NCI-H1694 (cell line): ENCODE results near the gene TTC39A.
"Not testable (repeated sequence)": the region's sequence is repeated elsewhere in the genome, so short reads cannot be mapped to it uniquely, and the experiment has no call there.

Experiments
- DNase-seq: peaks from one replicate; lab custom pipeline; 2025; lab: John Stamatoyannopoulos, UW

Gene TTC39A

DNA sequence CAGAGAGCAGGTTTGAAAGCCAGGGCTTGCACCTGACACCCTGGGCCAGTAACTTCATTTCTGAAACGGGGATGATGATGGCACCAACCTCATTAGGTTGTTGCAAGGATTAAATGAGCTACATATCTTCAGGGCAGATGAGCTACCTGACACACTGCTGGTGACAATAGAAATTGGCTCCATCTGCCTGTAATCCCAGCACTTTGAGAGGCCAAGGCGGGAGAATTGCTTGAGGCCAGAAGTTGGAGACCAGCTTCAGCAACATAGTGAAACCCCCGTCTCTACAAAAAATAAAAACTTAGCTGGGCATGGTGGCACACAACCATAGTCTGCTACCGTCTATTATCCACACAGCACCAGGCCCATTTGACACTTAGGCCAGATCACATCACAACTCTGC lies 6.3 kb upstream of the TTC39A start:
- DNase-seq: no peak

DNA sequence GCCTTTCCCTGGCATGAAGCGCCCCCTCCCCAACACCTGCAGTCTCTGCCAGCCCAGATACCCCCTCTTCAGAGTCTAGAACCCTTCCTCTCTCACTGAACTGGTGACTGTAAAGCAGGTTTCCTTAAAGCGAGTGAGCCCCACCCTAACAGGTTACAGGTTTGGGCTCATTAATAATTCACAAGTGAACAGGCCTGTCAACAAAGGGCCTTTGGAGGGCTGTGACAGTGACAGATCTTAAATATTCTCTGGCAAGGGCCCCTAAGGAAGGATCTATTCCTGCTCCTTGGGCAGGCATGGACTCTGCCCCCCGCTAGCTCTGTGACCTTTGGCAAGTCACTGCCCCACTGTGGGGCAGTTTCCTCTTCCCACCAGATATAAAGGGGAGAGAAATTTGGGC lies 5.6 kb upstream of the TTC39A start:
- DNase-seq: no peak

DNA sequence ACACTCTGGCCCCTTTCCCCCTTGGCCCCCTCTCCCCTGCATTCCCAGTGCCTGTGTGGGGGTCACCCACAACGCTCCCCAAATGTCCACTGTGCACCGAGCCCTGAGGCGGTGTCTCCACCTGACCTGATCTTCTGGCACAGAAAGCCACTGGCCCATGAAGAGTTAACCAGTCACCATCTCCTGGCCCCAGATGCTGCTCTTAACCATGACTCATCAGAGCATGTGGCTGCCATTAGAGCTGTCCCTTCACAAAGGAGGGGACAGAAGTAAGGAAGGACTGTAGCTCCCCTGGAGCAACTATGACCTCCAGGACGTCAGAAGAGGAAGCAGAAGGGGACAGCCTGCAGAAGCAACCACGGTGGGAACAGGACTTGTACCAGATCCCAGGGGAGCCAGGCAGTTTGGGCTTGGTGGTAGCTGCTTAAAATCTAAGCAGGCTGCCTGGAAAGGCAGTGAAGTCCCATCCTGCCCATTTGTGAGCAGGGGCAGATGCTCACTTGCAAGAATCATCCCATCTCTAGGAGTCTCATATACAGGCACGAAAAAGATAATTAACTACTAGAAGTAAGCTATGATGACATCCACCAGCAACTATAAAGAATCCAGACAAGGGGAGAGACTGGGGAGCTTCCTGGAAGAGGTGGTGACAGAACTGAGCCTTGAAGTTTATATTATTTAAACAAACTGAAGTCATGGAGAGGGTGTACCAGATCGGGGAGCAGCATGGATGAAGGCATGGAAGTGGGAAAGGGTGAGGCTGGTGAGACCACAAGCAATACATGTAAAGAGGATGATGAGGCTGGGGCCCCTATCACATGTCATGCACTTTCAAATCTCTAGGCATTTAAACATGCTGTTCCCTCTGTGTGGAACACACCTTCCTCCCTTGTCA lies 1.1 kb upstream of the TTC39A start:
- DNase-seq: peak; percentile 49

DNA sequence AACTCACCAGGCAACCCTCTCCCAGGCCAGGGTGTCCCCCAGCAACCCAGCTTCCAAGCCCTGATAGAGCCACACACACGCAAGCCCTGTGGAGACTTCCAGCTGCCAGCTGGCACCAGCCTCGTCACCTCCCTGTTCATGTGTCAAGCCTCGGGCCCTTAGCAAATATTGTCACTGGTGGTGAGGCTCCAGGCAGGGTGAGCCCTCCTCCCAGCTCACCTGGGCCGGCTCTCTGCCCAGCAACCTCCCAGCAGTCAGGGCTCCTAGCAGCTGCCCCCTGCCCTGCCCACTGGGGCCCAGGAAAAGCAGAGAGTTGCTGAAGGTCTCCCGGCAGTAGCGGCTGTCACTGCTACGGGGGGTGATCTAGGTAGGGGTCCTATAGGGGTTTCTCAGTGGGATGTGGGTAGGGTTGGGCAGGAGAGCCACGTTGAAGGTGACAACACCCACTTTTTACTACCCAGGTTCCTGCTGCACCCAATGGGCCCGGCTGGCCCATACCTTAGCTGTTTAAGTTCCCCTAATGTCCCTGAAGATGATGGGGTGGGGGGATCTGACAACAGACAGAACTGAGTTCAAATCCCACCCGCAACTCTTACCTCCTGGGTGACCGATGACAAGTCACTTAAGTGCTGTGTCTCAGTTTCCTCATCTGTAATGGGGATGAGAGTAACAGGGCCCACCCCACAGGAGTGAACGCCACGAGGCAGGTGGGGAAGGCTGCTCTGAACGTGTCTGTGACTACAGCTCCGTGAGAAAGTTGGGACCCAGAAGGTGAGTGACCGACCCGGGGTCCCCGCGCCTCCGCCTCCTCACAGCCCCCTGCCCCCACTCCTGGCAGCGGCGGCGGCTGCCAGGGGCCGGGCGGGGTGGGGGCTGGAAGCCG lies 678 bp downstream of the TTC39A start:
- no peak for DNase-seq

DNA sequence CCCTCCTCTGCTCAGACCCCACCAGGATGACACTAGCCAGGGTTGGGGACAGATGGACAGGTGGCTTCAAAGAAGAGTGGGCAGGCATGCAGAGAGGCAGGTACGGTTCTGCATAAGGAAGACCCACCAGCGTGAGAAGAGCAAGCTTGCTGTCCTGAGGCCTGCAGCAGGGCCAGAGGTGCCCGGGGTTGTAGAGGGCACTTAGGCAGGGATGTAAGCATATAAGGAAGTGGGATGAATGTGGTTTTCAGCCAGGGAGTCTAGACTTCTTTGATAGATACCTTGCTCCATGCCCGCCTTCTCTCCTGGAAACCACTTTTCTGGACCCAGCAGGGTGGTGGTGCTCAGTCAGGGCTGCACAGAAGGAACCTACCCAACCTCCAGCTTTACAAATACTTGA lies 1.4 kb downstream of the TTC39A start:
- DNase-seq: no peak

DNA sequence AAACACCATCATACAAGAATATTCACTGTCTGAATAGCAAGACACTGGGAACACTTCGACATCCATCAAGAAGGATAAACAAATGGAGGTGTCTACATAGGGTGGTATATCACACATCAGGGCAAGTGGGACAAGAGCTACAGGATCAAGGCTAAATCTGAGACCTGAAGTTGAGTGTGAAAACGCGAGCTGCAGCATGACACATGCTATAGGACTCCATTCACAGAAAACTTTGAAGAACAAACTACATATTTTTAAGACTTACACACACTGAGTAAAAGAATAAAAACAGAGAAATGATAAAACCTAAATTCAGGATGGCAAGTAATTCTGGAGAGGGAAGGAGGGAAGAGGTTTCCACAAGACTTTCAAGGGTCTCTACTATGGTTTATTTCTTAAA lies 2.1 kb downstream of the TTC39A start:
- no peak for DNase-seq

DNA sequence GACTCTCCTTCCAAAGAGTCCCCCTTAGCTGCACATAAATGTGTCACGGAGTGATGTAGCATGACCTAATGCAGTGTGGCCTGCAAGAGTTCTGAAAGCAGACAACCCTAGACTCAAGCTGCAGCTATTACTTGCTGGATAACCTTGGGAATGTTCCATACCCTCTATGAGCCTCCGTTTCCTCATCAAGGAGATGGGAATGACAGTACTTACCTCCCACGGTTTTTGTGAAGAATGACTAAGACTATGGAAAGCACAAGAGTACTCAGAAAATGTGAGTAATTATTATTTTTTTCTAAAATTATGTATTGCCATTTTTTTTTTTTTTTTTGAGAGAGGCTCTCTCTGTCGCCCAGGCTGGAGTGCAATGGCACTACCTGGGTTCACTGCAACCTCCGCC lies 3.0 kb downstream of the TTC39A start:
- DNase-seq: no peak

DNA sequence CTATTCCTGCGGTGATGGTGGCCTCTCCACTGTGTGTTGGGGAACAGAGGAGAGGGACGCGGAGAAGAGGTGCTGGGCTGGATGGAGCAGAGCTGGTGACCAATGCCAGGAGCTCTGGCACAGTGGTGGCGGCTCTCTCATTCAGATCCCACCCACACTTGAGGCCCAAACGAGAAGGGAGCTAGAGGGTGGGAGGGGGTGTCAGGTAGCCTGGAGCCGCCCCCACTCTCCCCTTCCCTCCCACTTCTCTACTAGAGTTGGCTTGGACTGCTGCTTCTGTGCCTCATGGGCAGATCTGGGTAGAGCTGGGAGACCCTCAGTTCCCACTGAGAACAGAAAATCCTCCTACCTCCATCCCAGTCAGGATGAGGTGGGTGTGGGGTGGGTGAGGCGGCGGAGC lies 3.5 kb downstream of the TTC39A start:
- DNase-seq: no peak

DNA sequence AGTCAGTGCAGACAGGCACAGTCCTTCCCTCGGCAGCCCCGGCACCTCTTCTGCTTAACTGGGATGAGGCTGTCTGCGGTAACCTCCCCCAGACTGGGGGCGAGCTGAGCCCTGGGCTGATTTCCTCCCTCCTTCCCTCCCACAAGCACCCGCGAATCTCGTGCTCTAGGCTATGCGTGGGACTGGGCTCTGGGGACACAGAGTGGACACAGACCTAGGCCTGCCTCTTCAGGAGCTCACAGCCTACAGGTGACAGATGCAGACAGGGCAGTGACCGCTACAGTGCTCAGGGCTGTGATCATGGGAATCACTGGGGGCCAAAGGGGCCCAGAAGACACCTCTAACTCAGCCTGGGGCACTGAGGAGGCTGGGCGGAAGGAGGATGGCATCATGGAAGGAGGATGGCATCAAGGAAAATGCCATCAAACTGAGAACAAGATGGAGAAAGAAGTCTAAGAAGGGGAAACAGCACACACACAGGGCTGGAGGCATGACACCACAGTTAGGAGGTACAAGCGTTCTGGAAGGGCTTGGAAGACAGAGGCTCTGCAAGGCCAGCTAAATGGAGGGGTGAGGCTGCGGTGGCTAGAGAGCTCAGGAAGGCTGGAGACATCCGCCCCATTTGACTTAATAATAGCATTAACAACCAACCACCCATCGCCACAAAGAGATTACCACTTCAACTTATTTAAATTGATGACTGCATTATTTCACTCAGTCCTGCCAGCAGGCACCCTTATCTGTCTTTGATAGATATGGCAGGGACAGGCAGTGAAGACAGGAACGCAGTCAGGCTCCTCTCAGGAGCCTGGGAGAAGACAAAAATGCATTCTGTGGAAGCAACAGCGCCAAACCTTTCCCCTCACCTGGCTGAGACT lies 4.2 kb downstream of the TTC39A start:
- DNase-seq: no peak

DNA sequence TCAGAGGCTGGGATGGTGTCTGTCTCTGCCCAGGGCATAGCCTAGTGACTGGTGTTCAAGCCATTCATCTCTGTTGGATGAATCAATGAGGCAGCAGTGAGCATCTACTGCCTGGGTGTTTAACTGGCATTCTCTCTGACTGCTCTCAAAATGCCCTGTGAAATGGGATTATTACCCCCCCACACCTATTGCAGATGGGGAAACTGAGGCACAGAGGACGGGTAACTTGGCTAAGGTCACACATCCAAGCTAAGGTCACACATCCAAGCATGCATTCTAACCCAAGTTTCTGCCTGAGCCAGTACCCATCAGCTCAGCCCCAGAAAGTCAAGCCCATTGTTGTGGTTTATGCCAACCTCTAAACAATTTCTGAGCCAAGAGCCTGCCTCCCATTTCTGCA lies 5.0 kb downstream of the TTC39A start:
- no peak for DNase-seq

DNA sequence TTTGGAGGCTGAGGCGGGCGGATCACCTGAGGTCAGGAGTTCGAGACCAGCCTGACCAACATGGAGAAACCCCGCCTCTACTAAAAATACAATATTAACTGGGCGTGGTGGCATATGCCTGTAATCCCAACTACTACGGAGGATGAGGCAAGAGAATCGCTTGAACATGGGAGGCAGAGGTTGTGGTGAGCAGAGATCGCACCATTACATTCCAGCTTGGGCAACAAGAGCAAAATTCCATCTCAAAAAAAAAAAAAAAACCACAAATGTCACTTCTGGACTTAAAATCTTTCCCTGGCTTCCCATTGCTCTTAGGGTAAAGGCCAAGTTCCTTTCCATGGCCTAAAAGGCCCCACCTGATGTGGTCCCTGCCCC lies 5.4 kb downstream of the TTC39A start:
- DNase-seq: not testable (repeated sequence)

DNA sequence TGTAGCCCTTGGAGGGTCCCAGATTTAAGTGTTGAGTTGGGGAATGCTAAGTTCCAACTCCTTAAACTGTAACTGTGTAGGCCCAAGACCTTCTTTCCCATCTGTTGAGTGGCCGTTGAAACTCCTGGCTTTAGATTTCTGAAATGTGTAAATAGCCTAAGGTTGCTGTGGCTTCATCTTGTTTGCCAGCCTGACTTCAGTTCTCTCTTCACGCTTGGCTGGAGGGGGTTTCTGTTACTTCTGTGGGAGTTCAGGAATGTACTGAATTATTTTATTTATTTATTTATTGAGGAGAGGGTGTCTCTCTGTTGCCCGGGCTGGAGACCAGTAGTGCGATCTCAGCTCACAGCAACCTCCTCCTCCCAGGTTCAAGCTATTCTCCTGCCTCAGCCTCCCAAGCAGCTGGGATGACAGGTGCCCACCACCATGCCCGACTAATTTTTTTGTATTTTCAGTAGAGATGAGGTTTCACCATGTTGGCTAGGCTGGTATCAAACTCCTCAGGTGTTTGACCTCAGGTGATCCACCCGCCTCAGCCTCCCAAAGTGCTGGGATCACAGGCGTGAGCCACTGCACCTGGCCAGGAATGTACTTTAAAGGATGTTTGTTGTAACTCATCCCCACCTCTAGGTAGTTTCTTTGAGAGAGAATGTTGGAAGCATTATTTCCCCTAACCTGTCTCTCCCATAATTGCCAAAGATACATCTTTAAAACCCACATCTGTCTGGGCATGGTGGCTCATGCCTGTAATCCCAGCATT lies 5.9 kb downstream of the TTC39A start:
- DNase-seq: no peak

DNA sequence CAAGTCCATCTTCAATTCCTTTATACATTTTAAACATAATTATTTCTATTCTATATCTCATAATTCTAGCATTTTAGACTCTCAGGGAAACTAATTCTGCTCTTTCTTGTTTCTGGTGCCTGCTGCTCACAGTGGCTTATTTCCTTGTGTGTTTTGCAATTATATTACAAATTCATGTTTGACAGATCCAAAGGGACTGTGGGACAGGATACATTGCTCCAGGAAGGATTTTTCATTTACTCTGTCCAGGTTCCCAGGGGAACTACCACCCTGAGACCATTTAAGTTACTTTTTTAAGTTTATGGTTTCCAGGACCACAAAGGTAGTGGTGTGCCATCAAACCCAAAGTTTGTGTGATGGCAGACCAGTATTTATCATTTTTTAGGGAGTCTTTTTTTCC lies 6.6 kb downstream of the TTC39A start:
- DNase-seq: no peak

DNA sequence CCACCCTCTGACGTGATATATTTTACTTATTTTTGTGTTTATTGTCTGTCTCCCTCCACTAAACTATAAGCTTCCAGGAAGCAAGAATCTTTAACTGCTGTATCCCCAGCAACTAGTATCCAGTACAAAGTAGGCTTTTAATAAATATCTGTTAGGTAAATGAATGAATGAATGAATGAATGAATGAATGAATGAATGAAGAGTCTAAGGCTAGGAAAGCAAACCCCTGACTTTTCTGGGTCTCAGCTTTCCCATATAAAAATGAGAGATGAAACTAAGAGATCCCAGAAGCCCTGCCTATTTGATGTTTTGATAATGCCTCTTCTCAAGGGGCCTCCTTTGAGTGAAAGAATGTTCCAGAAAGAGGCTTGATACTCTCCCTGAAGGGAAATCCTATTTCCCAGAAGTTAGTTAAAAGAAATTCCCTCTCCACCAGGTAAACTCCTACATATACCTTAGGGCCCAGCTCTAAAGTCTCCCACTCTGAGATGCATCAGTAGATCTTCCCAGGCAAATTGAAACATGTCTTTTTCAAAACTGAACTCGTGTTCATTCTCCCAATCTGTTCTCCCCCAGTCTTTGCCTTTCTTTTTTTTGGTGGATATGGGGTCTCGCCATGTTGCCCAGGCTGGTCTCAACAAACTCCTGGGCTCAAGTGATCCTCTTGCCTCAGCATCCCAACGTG lies 7.8 kb downstream of the TTC39A start:
- no peak for DNase-seq

DNA sequence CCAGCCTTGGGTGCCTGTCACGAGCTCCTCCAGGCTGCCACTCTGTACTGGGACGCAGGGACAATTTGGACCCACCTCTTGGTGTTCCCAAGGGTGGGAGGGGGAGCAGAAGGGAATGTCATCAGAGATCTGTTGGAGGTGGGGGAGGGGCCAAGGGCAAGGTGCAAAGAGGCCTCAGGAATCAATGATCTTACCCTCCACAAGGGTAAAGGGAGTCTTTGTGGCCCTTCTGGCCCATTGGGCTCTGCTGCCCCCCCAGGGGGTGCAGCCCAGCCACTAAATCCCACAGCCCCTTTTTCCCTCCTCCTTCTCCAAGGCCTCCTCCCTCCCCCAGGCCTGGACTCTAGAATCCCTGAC lies 8.5 kb downstream of the TTC39A start:
- DNase-seq: no peak

DNA sequence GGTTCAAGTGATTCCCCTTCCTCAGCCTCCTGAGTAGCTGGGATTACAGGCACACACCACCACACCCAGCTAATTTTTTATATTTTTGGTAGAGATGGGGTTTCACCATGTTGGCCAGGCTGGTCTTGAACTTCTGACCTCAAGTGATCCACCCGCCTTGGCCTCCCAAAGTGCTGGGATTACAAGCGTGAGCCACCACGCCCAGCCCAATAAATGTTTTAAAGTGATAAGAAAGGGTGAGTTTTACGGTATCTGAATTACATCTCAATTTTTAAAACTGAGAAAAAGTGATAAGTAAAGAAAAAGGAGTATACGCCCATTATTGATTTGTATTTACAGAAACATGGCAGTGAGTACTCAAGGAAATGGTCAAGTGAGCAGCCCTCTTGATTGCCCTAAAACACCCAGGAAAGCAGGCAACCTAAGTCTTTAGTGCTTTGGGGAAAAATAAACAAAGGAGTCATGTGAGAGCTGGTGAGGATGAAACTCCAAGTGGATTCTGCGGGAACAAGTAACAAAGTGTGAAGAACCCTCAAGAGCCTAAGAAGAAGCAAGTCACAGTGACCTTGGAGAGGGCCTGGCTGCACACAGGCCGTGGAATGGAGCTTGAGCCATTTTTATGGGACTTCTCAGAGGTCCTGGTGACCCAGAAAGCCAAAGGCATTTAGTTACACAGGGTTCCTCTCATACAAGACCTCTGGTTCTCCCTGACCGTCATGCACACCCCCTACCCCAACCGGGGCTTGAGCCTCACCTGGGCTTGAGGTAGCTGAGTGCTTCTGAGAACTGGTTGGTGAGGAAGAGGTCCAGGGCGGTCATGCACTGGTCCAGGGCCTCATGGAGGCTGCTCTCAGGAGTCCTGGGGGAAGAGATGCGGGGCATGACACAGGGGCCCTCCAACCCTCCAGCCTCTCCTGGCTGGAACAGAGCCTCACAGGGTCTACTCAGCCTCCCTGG lies 9.1 kb downstream of the TTC39A start:
- DNase-seq: no peak

DNA sequence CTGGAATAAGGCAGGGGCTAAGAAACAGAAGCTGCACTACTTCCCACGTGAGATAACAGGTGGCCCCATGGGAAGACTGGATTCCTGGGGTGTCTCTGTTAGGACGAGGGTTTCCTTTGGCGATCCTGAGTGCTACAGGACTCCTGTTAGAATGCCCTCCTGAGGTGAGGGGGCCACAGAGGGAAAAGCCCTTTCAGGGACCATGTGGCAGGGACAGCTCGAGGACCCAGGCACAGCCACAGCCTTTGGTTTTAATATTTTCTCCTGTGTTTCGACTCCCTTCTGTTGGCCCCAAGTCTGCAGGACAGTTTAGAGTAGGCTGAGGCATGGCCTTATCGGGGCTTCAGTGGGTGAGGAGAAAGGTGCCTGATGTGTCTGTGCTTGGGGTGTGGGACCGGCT lies 12.6 kb downstream of the TTC39A start:
- DNase-seq: no peak

DNA sequence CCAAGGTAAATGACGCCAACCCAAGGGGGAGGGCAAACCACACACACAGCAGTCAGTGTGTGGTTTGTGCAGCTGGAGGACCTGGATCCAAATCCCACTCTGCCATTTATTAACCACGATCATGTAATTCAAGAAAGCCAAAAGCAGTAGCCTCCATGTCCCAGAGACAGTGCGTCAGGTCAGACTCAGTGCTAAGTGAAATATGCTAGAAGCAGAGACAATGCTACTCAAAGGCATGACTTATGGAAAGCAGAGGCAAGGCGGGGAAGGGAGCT lies 13.6 kb downstream of the TTC39A start:
- no peak for DNase-seq

DNA sequence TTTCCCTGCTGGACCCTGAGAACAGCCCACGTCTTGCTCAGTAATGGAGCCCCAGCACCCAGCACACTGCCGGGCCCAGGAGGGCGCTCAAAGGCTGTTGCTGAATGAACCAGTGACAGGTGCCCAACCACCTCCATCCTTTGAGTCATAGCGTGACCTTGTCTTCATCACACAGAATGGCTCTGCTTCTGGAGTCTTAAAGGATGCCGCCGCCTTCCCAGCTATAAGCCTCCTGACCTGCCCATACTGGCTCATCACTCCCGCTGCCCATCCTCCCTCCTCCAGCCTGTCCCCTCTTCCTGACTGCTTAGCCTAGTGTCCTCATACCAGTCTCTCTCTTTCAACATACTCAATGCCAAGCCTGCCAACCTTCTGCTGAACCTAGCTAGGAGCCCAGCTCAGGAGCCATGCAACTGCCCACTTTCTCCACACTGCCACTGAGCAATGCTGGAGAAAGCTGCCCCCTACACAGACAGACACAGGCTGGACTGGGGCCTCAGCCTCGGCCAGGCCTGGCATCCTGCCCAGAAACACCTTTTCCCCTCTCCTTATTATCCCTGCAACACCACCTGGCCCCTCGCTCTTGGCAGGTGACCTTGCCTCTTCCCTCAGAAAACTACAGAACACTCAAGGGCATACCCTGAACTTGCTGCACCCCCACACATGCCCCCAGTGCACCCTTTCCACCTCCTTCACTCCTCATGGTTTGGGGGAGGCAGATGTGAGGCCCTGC lies 14.1 kb downstream of the TTC39A start:
- DNase-seq: no peak
